HG03520 (cell line): Measurements from ENCODE around the gene SSX3.
"Not testable (repeated sequence)": the region's sequence is repeated elsewhere in the genome, so short reads cannot be mapped to it uniquely, and the experiment has no call there.

Experiments
- ATAC-seq: cut with Tn5 transposase; IDR thresholded peaks from one replicate; pipeline ENCODE4 v1.9.1; 2021; ENCODE audit warnings: mild to moderate bottlenecking, moderate library complexity; ENCODE audit not compliant: unreplicated experiment

The SSX3 gene

GRCh38 chrX:48356315-48357094 lies at the start of gene SSX3:
TSS of gene SSX3 (minus strand) at chrX:48356703. CDS start at chrX:48355249, 1,454 bp downstream.
- not testable (repeated sequence) for ATAC-seq

GRCh38 chrX:48397825-48398224 lies 41.3 kb upstream of the SSX3 start:
- not testable (repeated sequence) for ATAC-seq

GRCh38 chrX:48396931-48397330 lies 40.4 kb upstream of the SSX3 start:
- not testable (repeated sequence) for ATAC-seq

GRCh38 chrX:48383239-48383638 lies 26.7 kb upstream of the SSX3 start, which contains the start of gene SSX4:
TSS of gene SSX4 (plus strand) at chrX:48383539. CDS start at chrX:48384054, 515 bp downstream.
- ATAC-seq = not testable (repeated sequence)

GRCh38 chrX:48370408-48370807 lies 13.9 kb upstream of the SSX3 start:
- not testable (repeated sequence) for ATAC-seq

- not testable (repeated sequence) for ATAC-seq
These were observed 11.4 kb upstream of the SSX3 start for GRCh38 chrX:48367717-48368408.

GRCh38 chrX:48359281-48359680 lies 2.8 kb upstream of the SSX3 start:
- not testable (repeated sequence) for ATAC-seq

GRCh38 chrX:48357681-48358080 lies 1.2 kb upstream of the SSX3 start:
- no peak for ATAC-seq

- not testable (repeated sequence) for ATAC-seq
These were observed 10.4 kb downstream of the SSX3 start for GRCh38 chrX:48346059-48346458.

- ATAC-seq = not testable (repeated sequence)
These were observed 42.5 kb downstream of the SSX3 start for GRCh38 chrX:48313996-48314395.

- no peak for ATAC-seq
These were observed 50.3 kb downstream of the SSX3 start for GRCh38 chrX:48306175-48306574.
